HepG2 (cell line): Measurements from ENCODE around the gene MRPS7. TPM values are rescaled to one million over a fixed set of nuclear protein-coding genes. Genes with fewer than 3 reads are reported as not detected.

Experiments used
- ATF2 ChIP-seq: sonication (generic); formaldehyde crosslinking; IDR thresholded peaks from 2 replicates; pipeline ENCODE4 v1.4.0; 2020; ENCODE audit warnings: missing genetic modification reagents
- FOXK1 ChIP-seq: sonication (generic); formaldehyde crosslinking; IDR thresholded peaks from 2 replicates; pipeline ENCODE4 v1.4.0; 2020; ENCODE audit warnings: low read depth, missing genetic modification reagents, borderline replicate concordance
- FOXO1 ChIP-seq: sonication (generic); formaldehyde crosslinking; IDR thresholded peaks from 2 replicates; pipeline ENCODE4 v1.4.0; 2020; ENCODE audit warnings: missing genetic modification reagents
- NPAS2 ChIP-seq: sonication (generic); formaldehyde crosslinking; IDR thresholded peaks from 2 replicates; pipeline ENCODE4 v1.8.0; 2022; ENCODE audit warnings: mild to moderate bottlenecking, missing genetic modification reagents, borderline replicate concordance
- NR3C1 ChIP-seq: sonication (generic); formaldehyde crosslinking; IDR thresholded peaks from 2 replicates; pipeline ENCODE4 v1.4.0; 2020; ENCODE audit warnings: missing genetic modification reagents
- PRPF4 ChIP-seq: fragments of 200-400 bp; formaldehyde crosslinking; IDR thresholded peaks from 2 replicates; pipeline ENCODE4 v1.6.1; 2016; ENCODE audit warnings: low read length, low read depth; ENCODE audit not compliant: poor library complexity, severe bottlenecking
- STAG1 ChIP-seq: sonication (generic); formaldehyde crosslinking; IDR thresholded peaks from 2 replicates; pipeline ENCODE4 v1.4.0; 2020; ENCODE audit warnings: missing genetic modification reagents
- SUZ12 ChIP-seq: fragments of 150-350 bp; IDR thresholded peaks from 2 replicates; pipeline ENCODE4 v1.6.1; 2014; ENCODE audit warnings: low read depth, low read length
- TARDBP ChIP-seq: sonication (generic); formaldehyde crosslinking; IDR thresholded peaks from 2 replicates; pipeline ENCODE4 v1.8.0; 2022; ENCODE audit warnings: mild to moderate bottlenecking, missing genetic modification reagents
- USF2 ChIP-seq, 2 experiments: sonication (generic) in 1 of 2; formaldehyde crosslinking in 1 of 2; IDR thresholded peaks; 2 replicates each; pipeline versions ENCODE4 v1.5.1 to v1.6.1; 2011 to 2020; ENCODE audit warnings: borderline replicate concordance in 1 of 2, low read depth in 1 of 2, low read length in 1 of 2, mild to moderate bottlenecking in 1 of 2, missing genetic modification reagents in 1 of 2, moderate library complexity in 1 of 2
- ZMYM2 ChIP-seq: sonication (generic); formaldehyde crosslinking; IDR thresholded peaks from 2 replicates; pipeline ENCODE4 v1.8.0; 2022; ENCODE audit warnings: mild to moderate bottlenecking, missing genetic modification reagents
- ZNF564 ChIP-seq: sonication (generic); formaldehyde crosslinking; IDR thresholded peaks from 2 replicates; pipeline ENCODE4 v1.8.1; 2023; ENCODE audit warnings: mild to moderate bottlenecking, missing genetic modification reagents
- ZNF607 ChIP-seq: sonication (generic); formaldehyde crosslinking; IDR thresholded peaks from 2 replicates; pipeline ENCODE4 v1.5.1; 2020; ENCODE audit warnings: missing genetic modification reagents, mild to moderate bottlenecking, borderline replicate concordance
- ZSCAN5A ChIP-seq: sonication (generic); formaldehyde crosslinking; IDR thresholded peaks from 2 replicates; pipeline ENCODE4 v1.8.0; 2022; ENCODE audit warnings: mild to moderate bottlenecking, missing genetic modification reagents, borderline replicate concordance
- polyA plus RNA-seq, 8 experiments: library from polyadenylated mRNA; depleted of rRNA in 3 of 8; stranded (reverse) in 7 of 8; unstranded in 1 of 8; fragments of >200 nt; fragmentation: Illumina TruSeq in 4 of 8; extraction: Trizol in 4 of 8; gene quantifications; 2 replicates each; pipeline versions ENCODE4 v1.2.1 to v1.2.3, GENCODE V29; 2011 to 2016; ENCODE audit warnings: low read depth in 4 of 8, missing spikeins in 1 of 8, mixed read lengths in 1 of 8; ENCODE audit not compliant: insufficient read depth in 1 of 8
- total RNA-seq, 5 experiments: library from RNA; depleted of rRNA; stranded (reverse); fragments of >200 nt; fragmentation: Illumina TruSeq; extraction: Trizol; gene quantifications; 2 replicates each; pipeline ENCODE4 v1.2.3, GENCODE V29; 2016; ENCODE audit warnings: low read depth in 1 of 5
- TF ChIP-seq, protein P1 (sequence below): sonication (generic); formaldehyde crosslinking; IDR thresholded peaks from 2 replicates; pipeline ENCODE4 v1.4.0; 2020; ENCODE audit warnings: missing genetic modification reagents

Gene MRPS7
- total and polyA plus RNA-seq, 2 of the 13 experiments (the other 11 are each of a cell fraction or from before 2014, with no cell fraction given): 97.0 to 162 TPM

GRCh38 chr17:75271955-75272847 is 10.5 kb downstream of the MRPS7 start (continued):
- TF ChIP-seq ATF2 (CRISPR knock-in tag): no peak
- TF ChIP-seq ZMYM2 (CRISPR knock-in tag): no peak
- TF ChIP-seq USF2 (IDR thresholded peaks at IDR 0.05; ENCODE audit: low read depth, low read length): no peak
- TF ChIP-seq USF2 (CRISPR knock-in tag; IDR thresholded peaks at IDR 0.05; ENCODE audit: borderline replicate concordance): no peak
- no peak for TF ChIP-seq TARDBP (CRISPR knock-in tag)
- TF ChIP-seq ZNF564: no peak
- TF ChIP-seq ZSCAN5A (CRISPR knock-in tag): no peak
- no peak for TF ChIP-seq ZNF607 (CRISPR knock-in tag)
- no peak for TF ChIP-seq FOXK1 (CRISPR knock-in tag)
- no peak for TF ChIP-seq STAG1 (CRISPR knock-in tag)
- TF ChIP-seq NR3C1 (CRISPR knock-in tag): no peak
- no peak for TF ChIP-seq PRPF4
- no peak for TF ChIP-seq FOXO1 (CRISPR knock-in tag)
- TF ChIP-seq, protein P1, sequence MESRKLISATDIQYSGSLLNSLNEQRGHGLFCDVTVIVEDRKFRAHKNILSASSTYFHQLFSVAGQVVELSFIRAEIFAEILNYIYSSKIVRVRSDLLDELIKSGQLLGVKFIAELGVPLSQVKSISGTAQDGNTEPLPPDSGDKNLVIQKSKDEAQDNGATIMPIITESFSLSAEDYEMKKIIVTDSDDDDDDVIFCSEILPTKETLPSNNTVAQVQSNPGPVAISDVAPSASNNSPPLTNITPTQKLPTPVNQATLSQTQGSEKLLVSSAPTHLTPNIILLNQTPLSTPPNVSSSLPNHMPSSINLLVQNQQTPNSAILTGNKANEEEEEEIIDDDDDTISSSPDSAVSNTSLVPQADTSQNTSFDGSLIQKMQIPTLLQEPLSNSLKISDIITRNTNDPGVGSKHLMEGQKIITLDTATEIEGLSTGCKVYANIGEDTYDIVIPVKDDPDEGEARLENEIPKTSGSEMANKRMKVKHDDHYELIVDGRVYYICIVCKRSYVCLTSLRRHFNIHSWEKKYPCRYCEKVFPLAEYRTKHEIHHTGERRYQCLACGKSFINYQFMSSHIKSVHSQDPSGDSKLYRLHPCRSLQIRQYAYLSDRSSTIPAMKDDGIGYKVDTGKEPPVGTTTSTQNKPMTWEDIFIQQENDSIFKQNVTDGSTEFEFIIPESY (CRISPR knock-in tag): no peak
- no peak for TF ChIP-seq NPAS2 (CRISPR knock-in tag)
- no peak for TF ChIP-seq SUZ12
